Panc1 (cell line): ENCODE data around the gene KLRG1.

Source experiments
- CTCF ChIP-seq: fragments of 450-650 bp; IDR thresholded peaks from 2 replicates; pipeline ENCODE4 v1.5.1; 2017; ENCODE audit warnings: mild to moderate bottlenecking
- POLR2AphosphoS5 ChIP-seq: IDR thresholded peaks from 2 replicates; pipeline ENCODE4 v1.6.1; 2012; ENCODE audit warnings: mild to moderate bottlenecking, low read depth, low read length, moderate library complexity
- REST ChIP-seq, 2 experiments: IDR thresholded peaks; 2 replicates each; pipeline ENCODE4 v1.6.1; 2011 to 2012; ENCODE audit warnings: low read depth in 2 of 2, control low read depth in 1 of 2, low read length in 1 of 2, mild to moderate bottlenecking in 1 of 2, moderate library complexity in 1 of 2; ENCODE audit not compliant: insufficient read depth in 1 of 2
- SIN3A ChIP-seq: IDR thresholded peaks from 2 replicates; pipeline ENCODE4 v1.6.1; 2012; ENCODE audit warnings: low read depth, mild to moderate bottlenecking, low read length, moderate library complexity, borderline replicate concordance; ENCODE audit not compliant: insufficient read depth
- TCF7L2 ChIP-seq: IDR thresholded peaks from 2 replicates; pipeline ENCODE4 v1.6.1; 2011; ENCODE audit warnings: mild to moderate bottlenecking, low read depth, low read length, inconsistent platforms

GRCh38 chr12:9047105-9047504 lies 57.8 kb downstream of the KLRG1 start:
- TF ChIP-seq CTCF (no peak), POLR2AphosphoS5 (no peak), REST (IDR thresholded peaks at IDR 0.05; ENCODE audit: insufficient read depth in 1 of 2, low read depth in 2 of 2, low read length in 1 of 2) (no peak), SIN3A (no peak), TCF7L2 (no peak)
